HepG2 (cell line): ENCODE data around the gene CLEC14A. TPM values are rescaled to one million over a fixed set of nuclear protein-coding genes. Genes with fewer than 3 reads are reported as not detected.

Source experiments
- ATAC-seq: fragments of 200-7000 bp; cut with Tn5 transposase; 3 replicates; pipeline ENCODE4 v1.9.1; 2020; ENCODE audit warnings: mild to moderate bottlenecking, moderate library complexity
- BruUV-seq: library from RNA; stranded (reverse); fragments of 400-500 nt; replicated peaks from 2 replicates; lab custom pipeline; 2021; lab: Mats Ljungman, UMichigan
- CTCF ChIA-PET: fragments of 300-600 bp; formaldehyde crosslinking; extraction: SDS; loops from one replicate; lab custom pipeline; 2021; ENCODE audit warnings: low total read pairs, inconsistent platforms, low intra/inter-chr PET ratio; lab: Yijun Ruan, JAX
- POLR2A ChIA-PET: fragments of 350-600 bp; sonication (Branson Sonifier 250); formaldehyde crosslinking; loops from one replicate; lab custom pipeline; 2020; ENCODE audit warnings: antibody characterized with exemption, inconsistent platforms; lab: Yijun Ruan, JAX
- DNase-seq: peaks from one replicate; pipeline ENCODE4 v3.0.0-alpha.2; 2015; ENCODE audit warnings: low spot score
- FAIRE-seq: peaks from 3 replicates; lab custom pipeline; 2011; peaks lifted over from hg19 to GRCh38; lab: Jason Lieb, UNC
- H2AFZ ChIP-seq: one replicate; pipeline ENCODE4 v1.6.1; 2011; ENCODE audit warnings: low read length, inconsistent platforms
- H3K27ac ChIP-seq: fragments of 300-600 bp; 3 replicates; pipeline ENCODE4 v1.8.0; 2011; ENCODE audit warnings: mixed run types, mild to moderate bottlenecking, mixed read lengths, low read length, inconsistent platforms; ENCODE audit not compliant: insufficient read depth; ENCODE audit errors: extremely low read length
- H3K27me3 ChIP-seq, 2 experiments: fragments of 200-600 bp in 1 of 2; 2 replicates in 1 of 2; 3 replicates in 1 of 2; pipeline versions ENCODE4 v1.6.0 to v1.8.0; 2011; ENCODE audit warnings: low read length in 2 of 2, mild to moderate bottlenecking in 2 of 2, moderate library complexity in 2 of 2, inconsistent platforms in 1 of 2; ENCODE audit not compliant: insufficient read depth in 2 of 2, control insufficient read depth in 1 of 2
- H3K36me3 ChIP-seq, 2 experiments: fragments of 200-600 bp in 1 of 2; replicated peaks in 1 of 2; 2 replicates in 1 of 2; 3 replicates in 1 of 2; pipeline versions ENCODE4 v1.5.1 to v1.8.0; 2011; ENCODE audit warnings: low read length in 2 of 2, inconsistent platforms in 1 of 2; ENCODE audit not compliant: insufficient read depth in 2 of 2, control insufficient read depth in 1 of 2
- H3K4me1 ChIP-seq: 2 replicates; pipeline ENCODE4 v1.5.1; 2012; ENCODE audit warnings: low read length, inconsistent platforms; ENCODE audit not compliant: insufficient read depth
- H3K4me2 ChIP-seq: 2 replicates; pipeline ENCODE4 v1.6.0; 2011; ENCODE audit warnings: low read depth, low read length, inconsistent platforms
- H3K4me3 ChIP-seq, 3 experiments: fragments of 200-600 bp in 1 of 3; sonication (generic), shearing (Covaris generic) in 1 of 3; replicated peaks in 1 of 3; 2 replicates each; pipeline ENCODE4 v1.5.1; 2011 to 2016; ENCODE audit warnings: low read length in 3 of 3, inconsistent platforms in 2 of 3, low read depth in 2 of 3, mild to moderate bottlenecking in 2 of 3, control low read depth in 1 of 3, mixed read lengths in 1 of 3; ENCODE audit not compliant: insufficient read depth in 1 of 3
- H3K79me2 ChIP-seq: one replicate; pipeline ENCODE4 v1.6.1; 2011; ENCODE audit warnings: low read length, inconsistent platforms; ENCODE audit not compliant: insufficient read depth
- H3K9ac ChIP-seq: 2 replicates; pipeline ENCODE4 v1.6.0; 2011; ENCODE audit warnings: mild to moderate bottlenecking, low read depth, low read length, inconsistent platforms; ENCODE audit not compliant: insufficient read depth
- H3K9me3 ChIP-seq: 2 replicates; pipeline ENCODE4 v1.5.1; 2012; ENCODE audit warnings: mild to moderate bottlenecking, low read length
- H4K20me1 ChIP-seq: 2 replicates; pipeline ENCODE4 v1.6.0; 2011; ENCODE audit warnings: inconsistent platforms, mild to moderate bottlenecking, low read length, moderate library complexity; ENCODE audit not compliant: insufficient read depth
- AGO2 ChIP-seq: fragments of 200-400 bp; formaldehyde crosslinking; optimal IDR thresholded peaks from 2 replicates; pipeline ENCODE3; 2017; ENCODE audit warnings: mild to moderate bottlenecking, low read depth, low read length, moderate library complexity
- ASH2L ChIP-seq: fragments of 300-600, 200-600 bp; sonication (generic); IDR thresholded peaks from 2 replicates; pipeline ENCODE4 v1.7.0; 2017; ENCODE audit warnings: low read depth, mild to moderate bottlenecking, moderate library complexity, mixed read lengths, low read length; ENCODE audit not compliant: insufficient read length
- GPBP1L1 ChIP-seq: sonication (generic); formaldehyde crosslinking; IDR thresholded peaks from 2 replicates; pipeline ENCODE4 v1.5.0; 2020; ENCODE audit warnings: mild to moderate bottlenecking, missing genetic modification reagents
- KMT2B ChIP-seq: IDR thresholded peaks from 2 replicates; pipeline ENCODE4 v1.6.1; 2016; ENCODE audit warnings: missing genetic modification reagents, missing compliant biosample characterization
- MAFF ChIP-seq: IDR thresholded peaks from 2 replicates; pipeline ENCODE4 v1.6.1; 2011; ENCODE audit warnings: low read depth, low read length, improper control_type of control experiment
- MAFK ChIP-seq, 2 experiments: IDR thresholded peaks in 1 of 2; conservative IDR thresholded peaks in 1 of 2; 2 replicates each; pipeline ENCODE4 v1.6.1; 2011; ENCODE audit warnings: improper control_type of control experiment in 2 of 2, low read length in 2 of 2
- NFKB2 ChIP-seq: sonication (generic); formaldehyde crosslinking; IDR thresholded peaks from 2 replicates; pipeline ENCODE4 v1.4.0; 2020; ENCODE audit warnings: missing genetic modification reagents, borderline replicate concordance
- SKI ChIP-seq: fragments of 450-650 bp; IDR thresholded peaks from one replicate; pipeline ENCODE4 v1.6.1; 2018; ENCODE audit warnings: mild to moderate bottlenecking; ENCODE audit not compliant: partially characterized antibody
- WIZ ChIP-seq: sonication (generic); formaldehyde crosslinking; IDR thresholded peaks from 2 replicates; pipeline ENCODE4 v1.5.1; 2020; ENCODE audit warnings: mild to moderate bottlenecking, missing genetic modification reagents
- ZNF232 ChIP-seq: sonication (generic); formaldehyde crosslinking; IDR thresholded peaks from 2 replicates; pipeline ENCODE4 v1.4.0; 2020; ENCODE audit warnings: missing genetic modification reagents, borderline replicate concordance
- ZNF30 ChIP-seq: sonication (generic); formaldehyde crosslinking; IDR thresholded peaks from 2 replicates; pipeline ENCODE4 v1.5.0; 2020; ENCODE audit warnings: mild to moderate bottlenecking, missing genetic modification reagents
- ZNF431 ChIP-seq: sonication (generic); formaldehyde crosslinking; IDR thresholded peaks from 2 replicates; pipeline ENCODE4 v1.9.0; 2022; ENCODE audit warnings: missing genetic modification reagents, low read depth, mild to moderate bottlenecking, borderline replicate concordance
- ZNF577 ChIP-seq: sonication (generic); formaldehyde crosslinking; IDR thresholded peaks from 2 replicates; pipeline ENCODE4 v1.4.0; 2020; ENCODE audit warnings: mild to moderate bottlenecking, low read depth, missing genetic modification reagents, borderline replicate concordance
- ZNF615 ChIP-seq: sonication (generic); formaldehyde crosslinking; IDR thresholded peaks from 2 replicates; pipeline ENCODE4 v1.5.0; 2020; ENCODE audit warnings: mild to moderate bottlenecking, missing genetic modification reagents, borderline replicate concordance
- ZNF788 ChIP-seq: sonication (generic); formaldehyde crosslinking; IDR thresholded peaks from 2 replicates; pipeline ENCODE4 v1.5.0; 2020; ENCODE audit warnings: mild to moderate bottlenecking, missing genetic modification reagents, borderline replicate concordance
- WGBS: methylation state at CpG from one replicate; pipeline ENCODE4 v1.1.6; 2017; ENCODE audit warnings: low lambda C conversion rate; 5-methylcytosine and 5-hydroxymethylcytosine counted together
- in situ Hi-C: cut with HindIII; loops from 2 replicates; pipeline ENCODE4 v1.10.0; 2017; ENCODE audit warnings: low pct_unique_long_range_greater_than_20kb; ENCODE audit not compliant: extremely low pct_ligation_motif_present
- intact Hi-C: fragments of 100-400 bp; cut with micrococcal nuclease; formaldehyde crosslinking; loops from one replicate; pipeline ENCODE4 v1.10.0; 2022; ENCODE audit not compliant: unreplicated experiment
- polyA plus RNA-seq, 8 experiments: library from polyadenylated mRNA; depleted of rRNA in 3 of 8; stranded (reverse) in 7 of 8; unstranded in 1 of 8; fragments of >200 nt; fragmentation: Illumina TruSeq in 4 of 8; extraction: Trizol in 4 of 8; gene quantifications; 2 replicates each; pipeline versions ENCODE4 v1.2.1 to v1.2.3, GENCODE V29; 2011 to 2016; ENCODE audit warnings: low read depth in 4 of 8, missing spikeins in 1 of 8, mixed read lengths in 1 of 8; ENCODE audit not compliant: insufficient read depth in 1 of 8
- total RNA-seq, 5 experiments: library from RNA; depleted of rRNA; stranded (reverse); fragments of >200 nt; fragmentation: Illumina TruSeq; extraction: Trizol; gene quantifications; 2 replicates each; pipeline ENCODE4 v1.2.3, GENCODE V29; 2016; ENCODE audit warnings: low read depth in 1 of 5

Gene CLEC14A
- total and polyA plus RNA-seq, 2 of the 13 experiments (the other 11 are each of a cell fraction or from before 2014, with no cell fraction given) = not detected

- no peak for ATAC-seq
- Histone ChIP-seq H3K79me2 (no peaks in the 10 kb centered on the region), H4K20me1 (no peaks in the 10 kb centered on the region), H3K9ac (no peak overlapping the region), H3K4me2 (no peak overlapping the region), H3K4me3 (no peak overlapping the region), H3K36me3 (no peaks in the 10 kb centered on the region), H3K9me3 (no peaks in the 10 kb centered on the region), H3K27ac (no peak overlapping the region), H2AFZ (no peak overlapping the region), H3K4me1 (no peaks in the 10 kb centered on the region), H3K27me3 (no peaks in the 10 kb centered on the region)
- POLR2A ChIA-PET = no interaction called here
- TF ChIP-seq MAFF (0 out of 2 replicates have a peak, but pooled peaks have one; percentile 4), WIZ (CRISPR knock-in tag) (no peak), SKI (no peak), ZNF30 (CRISPR knock-in tag) (peak; percentile 37; the same call in 1 of the 2 replicates), ZNF788 (no peak), ZNF431 (CRISPR knock-in tag) (no peak), MAFK (conservative IDR thresholded peaks at IDR 0.05 in 1 of 2, IDR thresholded peaks at IDR 0.05 in 1 of 2; ENCODE audit: low read length in 2 of 2) (0 out of 4 replicates have a peak, but pooled peaks of 1 of the 2 experiments have one; percentile 22), ZNF577 (CRISPR knock-in tag) (no peak), NFKB2 (CRISPR knock-in tag) (no peak), KMT2B (CRISPR knock-in tag) (no peak), GPBP1L1 (CRISPR knock-in tag) (no peak), ZNF232 (CRISPR knock-in tag) (no peak), AGO2 (no peak), ASH2L (no peak), ZNF615 (CRISPR knock-in tag) (no peak)
- FAIRE-seq = no peak
- no peak for DNase-seq
- 1% methylated on average over 2 of the region's 2 CpGs for WGBS
- no TSS peak for BruUV-seq
- in situ Hi-C loops (no loop called here), intact Hi-C loops (no loop called here)
- CTCF ChIA-PET = no interaction called here
Observed at GRCh38 chr14:38217553-38217952, 38.3 kb downstream of the CLEC14A start.
